Fibroblast of upper back skin (primary cell): ENCODE results near the gene CCDC7.
"Not testable (repeated sequence)": the region's sequence is repeated elsewhere in the genome, so short reads cannot be mapped to it uniquely, and the experiment has no call there.

Source experiments
- DNase-seq: peaks from one replicate; pipeline ENCODE4 v3.0.0-alpha.2; 2013

Gene CCDC7

GRCh38 chr10:32890444-32890843 is 444.5 kb downstream of the CCDC7 start:
- no peak for DNase-seq

- DNase-seq = no peak
Observed at GRCh38 chr10:32891261-32891660, 445.3 kb downstream of the CCDC7 start.

DNA sequence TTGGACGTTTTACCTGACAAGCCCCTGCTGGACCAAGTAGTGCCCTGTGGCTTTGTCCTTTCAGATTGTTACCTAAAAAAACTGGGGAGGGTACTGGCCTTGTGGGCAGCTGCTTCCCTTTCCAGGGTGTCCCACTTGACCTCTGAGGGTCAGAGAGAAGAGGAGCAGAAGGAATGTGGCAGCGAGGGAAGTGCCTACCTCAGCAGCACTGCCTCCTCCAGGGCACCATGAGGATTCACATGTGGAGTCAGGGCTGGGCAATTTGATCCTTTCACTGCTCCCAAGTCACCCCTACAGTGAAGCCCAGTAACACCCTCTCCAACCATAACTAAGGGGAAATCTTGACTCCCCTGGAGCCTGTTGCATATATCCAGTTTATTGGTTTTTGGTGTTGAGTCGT is 447.5 kb downstream of the CCDC7 start:
- DNase-seq = no peak

GRCh38 chr10:32893916-32894664 is 448.1 kb downstream of the CCDC7 start:
- DNase-seq = no peak

DNA sequence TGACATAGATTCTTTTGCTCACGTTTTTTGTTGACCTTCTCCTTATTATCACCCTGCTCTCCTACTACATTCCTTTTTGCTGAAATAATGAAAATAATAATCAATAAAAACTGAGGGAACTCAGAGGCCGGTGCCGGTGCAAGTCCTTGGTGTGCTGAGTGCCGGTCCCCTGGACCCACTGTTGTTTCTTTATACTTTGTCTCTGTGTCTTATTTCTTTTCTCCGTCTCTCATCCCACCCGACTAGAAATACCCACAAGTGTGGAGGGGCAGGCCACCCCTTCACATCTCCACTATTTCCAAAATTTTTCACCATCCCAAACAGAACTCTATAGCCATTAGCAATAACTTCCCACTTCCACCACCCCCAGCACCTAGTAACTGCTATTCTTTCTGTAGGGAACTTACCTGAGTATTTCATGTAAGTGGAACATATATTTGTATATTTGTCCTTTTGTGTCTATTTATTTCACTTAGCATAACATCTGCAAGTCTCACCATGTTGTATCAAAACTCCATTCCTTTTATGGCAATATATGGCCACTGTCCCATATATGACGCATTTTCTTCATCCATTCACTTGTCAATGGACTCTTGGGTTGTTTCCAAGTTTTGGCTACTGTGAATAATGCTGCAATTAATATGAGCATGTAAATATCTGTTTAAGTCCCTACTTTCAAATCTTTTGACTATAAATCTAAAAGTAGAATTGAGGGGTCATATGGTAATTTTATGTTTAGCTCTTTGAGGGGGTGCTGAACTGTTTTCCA is 449.4 kb downstream of the CCDC7 start:
- DNase-seq = peak; percentile 22

GRCh38 chr10:32901815-32902214 is 455.9 kb downstream of the CCDC7 start:
- DNase-seq = no peak

- DNase-seq = no peak
Observed at GRCh38 chr10:32905466-32905865, 459.5 kb downstream of the CCDC7 start.

GRCh38 chr10:32906595-32906994 is 460.7 kb downstream of the CCDC7 start:
- DNase-seq = no peak

GRCh38 chr10:32909456-32909855 is 463.5 kb downstream of the CCDC7 start:
- peak; percentile 46 for DNase-seq

- DNase-seq = not testable (repeated sequence)
Observed at GRCh38 chr10:32909970-32910369, 464.0 kb downstream of the CCDC7 start.

DNA sequence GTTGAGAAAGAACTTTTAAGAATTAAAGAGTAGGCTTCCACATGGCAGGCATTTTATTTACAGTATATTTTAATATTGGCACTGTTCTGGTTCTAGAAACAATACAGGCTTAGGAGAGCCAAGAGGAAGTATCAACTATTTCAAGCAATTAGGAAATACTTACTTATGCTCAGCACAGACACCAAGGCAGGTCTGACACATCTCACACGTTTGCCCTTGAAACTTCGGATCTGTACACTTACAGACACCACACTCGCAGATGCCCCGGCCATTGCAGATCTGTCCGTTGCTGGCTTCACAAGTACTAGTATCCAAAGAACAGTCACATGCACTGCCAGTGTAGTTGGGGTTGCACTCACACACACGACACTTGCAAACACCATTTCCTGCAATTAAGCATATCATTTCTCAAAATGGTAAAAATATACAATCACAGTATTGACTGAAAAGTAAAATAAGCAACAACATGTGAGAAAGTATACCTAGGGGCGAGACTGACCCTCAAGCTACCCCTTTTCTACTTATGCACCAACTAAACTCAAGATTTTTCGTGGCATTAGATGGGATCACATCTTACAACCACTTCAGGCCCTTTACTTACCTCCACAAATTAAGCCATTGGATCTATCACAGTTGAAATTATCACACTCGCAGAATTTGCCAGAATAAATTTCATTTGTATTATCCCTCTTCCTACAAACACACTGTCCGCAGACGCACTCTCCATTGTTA is 465.5 kb downstream of the CCDC7 start:
- no peak for DNase-seq

- not testable (repeated sequence) for DNase-seq
Observed at GRCh38 chr10:32917817-32918216, 471.9 kb downstream of the CCDC7 start.

GRCh38 chr10:32922170-32922569 is 476.2 kb downstream of the CCDC7 start:
- no peak for DNase-seq

- no peak for DNase-seq
Observed at GRCh38 chr10:32923134-32923533, 477.2 kb downstream of the CCDC7 start.

DNA sequence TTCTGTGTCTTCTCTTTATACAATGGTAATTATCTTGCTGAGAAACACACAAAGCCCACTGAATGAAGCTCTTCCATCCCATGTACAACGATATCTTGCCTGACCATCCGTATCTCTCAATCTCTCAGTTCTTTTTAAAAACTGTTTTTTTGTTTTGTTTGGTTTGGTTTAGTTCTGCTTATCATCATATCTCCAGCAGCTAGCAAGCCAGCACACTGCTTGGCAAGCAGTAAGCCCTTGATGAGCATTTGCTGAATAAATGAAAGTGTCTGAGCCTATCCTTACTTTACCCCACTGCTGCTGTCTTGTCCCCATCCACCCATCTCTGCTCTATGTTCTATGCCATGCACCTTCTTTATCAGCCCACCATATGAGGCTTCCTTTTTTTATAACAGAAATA is 477.9 kb downstream of the CCDC7 start:
- DNase-seq = no peak
